IMR-90 (cell line): ENCODE measurements around the gene TINAGL1. TPM values are rescaled to one million over a fixed set of nuclear protein-coding genes. Genes with fewer than 3 reads are reported as not detected.

Source experiments
- ATAC-seq: fragments of 200-7000 bp; cut with Tn5 transposase; 2 replicates; pipeline ENCODE4 v1.9.1; 2020; ENCODE audit warnings: low read depth, mild to moderate bottlenecking, moderate library complexity
- BruUV-seq: library from RNA; stranded (reverse); fragments of 400-500 nt; replicated peaks from 2 replicates; lab custom pipeline; 2021; lab: Mats Ljungman, UMichigan
- CTCF ChIA-PET: fragments of 300-600 bp; formaldehyde crosslinking; extraction: SDS; loops from one replicate; lab custom pipeline; 2021; ENCODE audit warnings: antibody characterized with exemption; lab: Yijun Ruan, JAX
- POLR2A ChIA-PET: fragments of 300-600 bp; sonication (Branson Sonifier 250); formaldehyde crosslinking; loops from one replicate; lab custom pipeline; 2022; ENCODE audit warnings: antibody characterized with exemption; ENCODE audit not compliant: unreplicated experiment; lab: Charles Lee
- DNase-seq: peaks from one replicate; pipeline ENCODE4 v3.0.0; 2013
- H2AFZ ChIP-seq: replicated peaks from 2 replicates; pipeline ENCODE3; 2013; ENCODE audit warnings: low read length, mild to moderate bottlenecking; ENCODE audit not compliant: poor library complexity
- H2AK5ac ChIP-seq: 2 replicates; pipeline ENCODE4 v1.6.1; 2013; ENCODE audit warnings: low read depth, low read length, inconsistent platforms
- H2AK9ac ChIP-seq: replicated peaks from 2 replicates; pipeline ENCODE3; 2013; ENCODE audit warnings: mild to moderate bottlenecking, low read depth, low read length, moderate library complexity; ENCODE audit not compliant: poor library complexity
- H2BK120ac ChIP-seq: 2 replicates; pipeline ENCODE4 v1.6.1; 2013; ENCODE audit warnings: low read depth, low read length, inconsistent platforms
- H2BK15ac ChIP-seq: 3 replicates; pipeline ENCODE4 v1.6.1; 2013; ENCODE audit warnings: low read depth, low read length, inconsistent platforms
- H2BK20ac ChIP-seq: 2 replicates; pipeline ENCODE4 v1.6.1; 2013; ENCODE audit warnings: low read depth, mild to moderate bottlenecking, inconsistent platforms, low read length, moderate library complexity
- H2BK5ac ChIP-seq: 2 replicates; pipeline ENCODE4 v1.6.1; 2013; ENCODE audit warnings: mild to moderate bottlenecking, low read depth, low read length, inconsistent platforms; ENCODE audit not compliant: poor library complexity, severe bottlenecking
- H3K14ac ChIP-seq: replicated peaks from 2 replicates; pipeline ENCODE4 v1.6.1; 2013; ENCODE audit warnings: low read depth, low read length, inconsistent platforms
- H3K18ac ChIP-seq: 2 replicates; pipeline ENCODE4 v1.6.1; 2013; ENCODE audit warnings: low read depth, low read length, control low read depth
- H3K23ac ChIP-seq: 2 replicates; pipeline ENCODE4 v1.6.1; 2013; ENCODE audit warnings: low read depth, low read length, inconsistent platforms
- H3K27ac ChIP-seq: 2 replicates; pipeline ENCODE4 v1.5.1; 2013; ENCODE audit warnings: mild to moderate bottlenecking, control low read depth, low read length; ENCODE audit not compliant: insufficient read depth
- H3K27me3 ChIP-seq: 2 replicates; pipeline ENCODE4 v1.6.1; 2013; ENCODE audit warnings: low read length; ENCODE audit not compliant: control insufficient read depth, insufficient read depth
- H3K36me3 ChIP-seq: 2 replicates; pipeline ENCODE4 v1.6.1; 2013; ENCODE audit warnings: low read length, mixed read lengths; ENCODE audit not compliant: control insufficient read depth, insufficient read depth
- H3K4ac ChIP-seq: 2 replicates; pipeline ENCODE4 v1.6.1; 2013; ENCODE audit warnings: low read depth, low read length, inconsistent platforms
- H3K4me1 ChIP-seq: 2 replicates; pipeline ENCODE4 v1.6.1; 2013; ENCODE audit warnings: low read length, mixed read lengths; ENCODE audit not compliant: control insufficient read depth, insufficient read depth
- H3K4me2 ChIP-seq: 2 replicates; pipeline ENCODE4 v1.6.1; 2013; ENCODE audit warnings: low read depth, mild to moderate bottlenecking, control low read depth, low read length, moderate library complexity
- H3K4me3 ChIP-seq: 2 replicates; pipeline ENCODE4 v1.5.1; 2013; ENCODE audit warnings: low read depth, mild to moderate bottlenecking, control low read depth, low read length, moderate library complexity; ENCODE audit not compliant: insufficient read depth
- H3K56ac ChIP-seq: 2 replicates; pipeline ENCODE4 v1.6.1; 2013; ENCODE audit warnings: low read length, inconsistent platforms; ENCODE audit not compliant: insufficient read depth; ENCODE audit errors: extremely low read depth
- H3K79me1 ChIP-seq, 2 experiments: 2 replicates each; pipeline ENCODE4 v1.6.1; 2013; ENCODE audit warnings: low read length in 2 of 2, inconsistent platforms in 1 of 2, low read depth in 1 of 2
- H3K9ac ChIP-seq: 2 replicates; pipeline ENCODE4 v1.6.1; 2013; ENCODE audit warnings: low read depth, low read length, control low read depth
- H3K9me1 ChIP-seq: 2 replicates; pipeline ENCODE4 v1.6.1; 2013; ENCODE audit warnings: low read length, inconsistent platforms; ENCODE audit not compliant: insufficient read depth
- H3K9me3 ChIP-seq: 2 replicates; pipeline ENCODE4 v1.6.1; 2013; ENCODE audit warnings: low read length; ENCODE audit not compliant: control insufficient read depth, insufficient read depth
- H4K20me1 ChIP-seq: 2 replicates; pipeline ENCODE4 v1.6.1; 2013; ENCODE audit warnings: low read length, inconsistent platforms; ENCODE audit not compliant: insufficient read depth
- H4K5ac ChIP-seq: 2 replicates; pipeline ENCODE4 v1.6.1; 2013; ENCODE audit warnings: mild to moderate bottlenecking, low read depth, low read length, control low read depth
- H4K8ac ChIP-seq, 2 experiments: 2 replicates each; pipeline ENCODE4 v1.6.1; 2013; ENCODE audit warnings: low read depth in 2 of 2, low read length in 2 of 2, control low read depth in 1 of 2, inconsistent platforms in 1 of 2
- H4K91ac ChIP-seq: 2 replicates; pipeline ENCODE4 v1.6.1; 2013; ENCODE audit warnings: low read depth, low read length, inconsistent platforms; ENCODE audit not compliant: insufficient read depth
- BHLHE40 ChIP-seq: fragments of 150-350 bp; IDR thresholded peaks from 2 replicates; pipeline ENCODE4 v1.6.1; 2016; ENCODE audit warnings: mild to moderate bottlenecking, low read depth, low read length
- CEBPB ChIP-seq: IDR thresholded peaks from 2 replicates; pipeline ENCODE4 v1.6.1; 2012; ENCODE audit warnings: low read depth, low read length, improper control_type of control experiment
- MAZ ChIP-seq: IDR thresholded peaks from 2 replicates; pipeline ENCODE4 v1.6.1; 2012; ENCODE audit warnings: low read depth, mild to moderate bottlenecking, low read length, improper control_type of control experiment, moderate library complexity, borderline replicate concordance
- MXI1 ChIP-seq: IDR thresholded peaks from 2 replicates; pipeline ENCODE4 v1.6.1; 2012; ENCODE audit warnings: low read depth, mild to moderate bottlenecking, low read length, moderate library complexity, borderline replicate concordance
- RAD21 ChIP-seq: IDR thresholded peaks from 2 replicates; pipeline ENCODE4 v1.6.1; 2012; ENCODE audit warnings: low read length, improper control_type of control experiment
- RFX5 ChIP-seq: IDR thresholded peaks from 2 replicates; pipeline ENCODE4 v1.8.0; 2012; ENCODE audit warnings: low read depth, mild to moderate bottlenecking, low read length, moderate library complexity
- SMC3 ChIP-seq: fragments of 150-350 bp; IDR thresholded peaks from 2 replicates; pipeline ENCODE4 v1.6.1; 2016; ENCODE audit warnings: low read depth, mild to moderate bottlenecking, antibody characterized with exemption, low read length, moderate library complexity
- WGBS, 2 experiments: methylation state at CpG; one replicate each; pipeline versions ENCODE4 v1.1.5 to v1.1.7; 2013; ENCODE audit warnings: missing lambda C conversion rate in 2 of 2; ENCODE audit not compliant: insufficient read length in 1 of 2; ENCODE audit errors: extremely low coverage in 2 of 2; 5-methylcytosine and 5-hydroxymethylcytosine counted together
- dilution Hi-C: fragments of 300-500 bp; cut with HindIII; formaldehyde crosslinking; loops from one replicate; pipeline ENCODE4 v1.14.3; 2018; ENCODE audit warnings: low sequenced_read_pairs; ENCODE audit not compliant: unreplicated experiment
- in situ Hi-C: fragments of 300-500 bp; cut with MboI; formaldehyde crosslinking; loops from 3 replicates; pipeline ENCODE4 v1.14.3; 2019; ENCODE audit warnings: low sequenced_read_pairs, inconsistent platforms, mixed read lengths
- intact Hi-C: fragments of 100-400 bp; cut with micrococcal nuclease; formaldehyde crosslinking; loops from 2 replicates; pipeline ENCODE4 v1.10.0; 2022
- polyA plus RNA-seq, 3 experiments: library from polyadenylated mRNA; depleted of rRNA; stranded (reverse); fragments of >200 nt; gene quantifications; 2 replicates each; pipeline ENCODE4 v1.2.3, GENCODE V29; 2012; ENCODE audit warnings: low replicate concordance in 1 of 3
- total RNA-seq: library from RNA; depleted of rRNA; stranded (reverse); fragments of >200 nt; gene quantifications from 2 replicates; pipeline ENCODE4 v1.2.3, GENCODE V29; 2012
- TF ChIP-seq, protein P1 (sequence below): fragments of 150-350 bp; IDR thresholded peaks from 2 replicates; pipeline ENCODE4 v1.6.1; 2016; ENCODE audit warnings: low read depth, mild to moderate bottlenecking, low read length, moderate library complexity, borderline replicate concordance

The TINAGL1 gene
- total and polyA plus RNA-seq, 2 of the 4 experiments (the other 2 are of a cell fraction): 0.54 to 1.5 TPM

DNA sequence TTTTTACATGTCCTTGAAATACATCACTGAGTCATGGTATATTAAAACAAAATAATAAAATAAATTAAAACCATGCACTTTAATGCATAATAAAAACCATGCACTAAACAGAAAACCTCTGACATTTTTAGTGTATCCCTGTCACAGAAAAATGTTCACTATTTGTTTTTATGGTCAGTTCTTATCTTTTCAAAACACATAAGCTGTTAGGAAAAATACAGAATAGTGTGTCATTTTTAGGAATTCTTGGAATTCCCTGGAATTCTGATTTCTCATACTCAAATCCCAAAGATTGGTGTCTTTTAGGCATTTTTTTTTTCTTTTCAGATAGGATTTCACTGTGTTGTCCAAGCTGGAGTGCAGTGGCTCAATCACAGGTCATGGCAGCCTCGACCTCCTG lies 25.1 kb upstream of the TINAGL1 start:
- ATAC-seq (no peak), DNase-seq (no peak)
- H3K4me1 ChIP-seq: peaks cover 5% of the 10 kb centered on the region
- no peak overlapping the region for H4K91ac ChIP-seq
- no peak overlapping the region for H3K9ac ChIP-seq
- H3K56ac ChIP-seq: no peak overlapping the region
- H2BK20ac ChIP-seq: no peak overlapping the region
- H4K8ac ChIP-seq: no peak overlapping the region
- no peak overlapping the region for H3K4me3 ChIP-seq
- POLR2A ChIA-PET: interaction anchor here (0.6 kb wide), 1 partner anchor 153 kb away, joined by 4 read pairs; no protein-coding TSS in a partner anchor
- WGBS, 2 experiments: no CpG with 5 or more reads among the region's 1 CpG
- no TSS peak for BruUV-seq
- intact Hi-C loops (no loop called here), in situ Hi-C loops (no loop called here), dilution Hi-C loops (no loop called here)
- H3K36me3 ChIP-seq: no peaks in the 10 kb centered on the region
- H3K23ac ChIP-seq: no peak overlapping the region
- no peak overlapping the region for H3K18ac ChIP-seq
- H4K5ac ChIP-seq: no peak overlapping the region
- no peak overlapping the region for H3K27ac ChIP-seq
- no peak overlapping the region for H2BK5ac ChIP-seq
- no peak overlapping the region for H3K4ac ChIP-seq
- H3K27me3 ChIP-seq: peaks cover 11% of the 10 kb centered on the region
- no peak overlapping the region for H2BK15ac ChIP-seq
- no peaks in the 10 kb centered on the region for H3K79me1 ChIP-seq
- no peak overlapping the region for H3K4me2 ChIP-seq
- H2BK120ac ChIP-seq: no peak overlapping the region
- no peak overlapping the region for H2AK9ac ChIP-seq
- TF ChIP-seq, protein P1, sequence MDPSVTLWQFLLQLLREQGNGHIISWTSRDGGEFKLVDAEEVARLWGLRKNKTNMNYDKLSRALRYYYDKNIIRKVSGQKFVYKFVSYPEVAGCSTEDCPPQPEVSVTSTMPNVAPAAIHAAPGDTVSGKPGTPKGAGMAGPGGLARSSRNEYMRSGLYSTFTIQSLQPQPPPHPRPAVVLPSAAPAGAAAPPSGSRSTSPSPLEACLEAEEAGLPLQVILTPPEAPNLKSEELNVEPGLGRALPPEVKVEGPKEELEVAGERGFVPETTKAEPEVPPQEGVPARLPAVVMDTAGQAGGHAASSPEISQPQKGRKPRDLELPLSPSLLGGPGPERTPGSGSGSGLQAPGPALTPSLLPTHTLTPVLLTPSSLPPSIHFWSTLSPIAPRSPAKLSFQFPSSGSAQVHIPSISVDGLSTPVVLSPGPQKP: no peak
- TF ChIP-seq MAZ: no peak
- TF ChIP-seq SMC3: no peak
- no peak for TF ChIP-seq BHLHE40
- TF ChIP-seq RAD21: no peak
- TF ChIP-seq MXI1: no peak
- no peak for TF ChIP-seq RFX5
- TF ChIP-seq CEBPB: no peak
- peaks cover 8% of the 10 kb centered on the region; the same call in 1 of the 2 replicates for H4K20me1 ChIP-seq
- H2AK5ac ChIP-seq: no peak overlapping the region
- no peaks in the 10 kb centered on the region for H3K9me3 ChIP-seq
- no peak overlapping the region for H2AFZ ChIP-seq
- no peaks in the 10 kb centered on the region for H3K9me1 ChIP-seq
- no peak overlapping the region for H3K14ac ChIP-seq
- CTCF ChIA-PET: interaction anchor here (0.6 kb wide), 1 partner anchor 65 kb away, joined by 7 read pairs; no protein-coding TSS in a partner anchor
